Activated T-cell treated with anti-CD3 and anti-CD28 coated beads, Interleukin-2, amount 50 U/mL, for 72 hours (primary cell): Measurements from ENCODE around the gene PGR. TPM values are rescaled to one million over a fixed set of nuclear protein-coding genes. Genes with fewer than 3 reads are reported as not detected.

Source experiments
- ATAC-seq, 2 donors: fragments of 150-1000 bp; cut with Tn5 transposase; replicated peaks in 1 of 2; 2 replicates each; pipeline ENCODE4 v1.10.0; 2021; ENCODE audit warnings: moderate library complexity in 2 of 2, mild to moderate bottlenecking in 1 of 2
- DNase-seq, 2 donors: peaks; one replicate each; pipeline ENCODE4 v3.0.0; 2021 to 2022; ENCODE audit warnings: mixed read lengths in 1 of 2
- H3K27ac Mint-ChIP-seq: one replicate; pipeline ENCODE4 v1.8.0; 2022; ENCODE audit warnings: mild to moderate bottlenecking, moderate library complexity, mixed read lengths
- H3K27me3 Mint-ChIP-seq: one replicate; pipeline ENCODE4 v1.8.0; 2022; ENCODE audit warnings: low read depth, mixed read lengths
- H3K36me3 Mint-ChIP-seq, 2 donors: one replicate each; pipeline ENCODE4 v1.8.0; 2022; ENCODE audit warnings: mixed read lengths in 2 of 2, mild to moderate bottlenecking in 1 of 2; ENCODE audit not compliant: insufficient read depth in 2 of 2
- H3K4me1 Mint-ChIP-seq: one replicate; pipeline ENCODE4 v1.8.0; 2022; ENCODE audit warnings: low read depth, mixed read lengths
- H3K4me3 Mint-ChIP-seq, 2 donors: one replicate each; pipeline ENCODE4 v1.8.0; 2022; ENCODE audit warnings: mild to moderate bottlenecking in 2 of 2, mixed read lengths in 2 of 2, moderate library complexity in 2 of 2
- H3K9me3 Mint-ChIP-seq, 2 donors: one replicate each; pipeline ENCODE4 v1.8.0; 2022; ENCODE audit warnings: mixed read lengths in 2 of 2
- total RNA-seq, 2 donors: library from RNA; stranded (reverse); gene quantifications; one replicate each; pipeline ENCODE4 v1.2.3, GENCODE V29; 2022

Gene PGR
- total RNA-seq, 2 donors from 2014 or later = not detected

- ATAC-seq (no peak), DNase-seq (no peak)
- no peaks in the 10 kb centered on the region for H3K36me3 Mint-ChIP-seq
- peaks cover 8 to 11% of the 10 kb centered on the region in 2 donors for H3K9me3 Mint-ChIP-seq
- no peaks in the 10 kb centered on the region for H3K4me1 Mint-ChIP-seq
- no peak overlapping the region for H3K27ac Mint-ChIP-seq
- no peaks in the 10 kb centered on the region for H3K27me3 Mint-ChIP-seq
- no peak overlapping the region for H3K4me3 Mint-ChIP-seq
These were observed 16.1 kb downstream of the PGR start for GRCh38 chr11:101113540-101113939.

GRCh38 chr11:101104716-101105115, 24.9 kb downstream of the PGR start:
- ATAC-seq = no peak
- Mint-ChIP-seq H3K36me3 (peaks cover 4% of the 10 kb centered on the region in 2 donors), H3K9me3 (peaks cover 10 to 14% of the 10 kb centered on the region in 2 donors), H3K4me1 (no peaks in the 10 kb centered on the region), H3K27me3 (no peaks in the 10 kb centered on the region), H3K4me3 (no peak overlapping the region), H3K27ac (no peak overlapping the region)
- DNase-seq = no peak

- no peak for DNase-seq
- H3K27me3 Mint-ChIP-seq = no peaks in the 10 kb centered on the region
- H3K4me1 Mint-ChIP-seq = no peaks in the 10 kb centered on the region
- no peak overlapping the region for H3K4me3 Mint-ChIP-seq
- no peak for ATAC-seq
- H3K9me3 Mint-ChIP-seq = peaks cover 12 to 14% of the 10 kb centered on the region in 2 donors
- peaks cover 4% of the 10 kb centered on the region in 2 donors for H3K36me3 Mint-ChIP-seq
- H3K27ac Mint-ChIP-seq = no peak overlapping the region
These were observed 26.2 kb downstream of the PGR start for GRCh38 chr11:101103433-101103832.

- Mint-ChIP-seq H3K27me3 (no peaks in the 10 kb centered on the region), H3K36me3 (peaks cover 4% of the 10 kb centered on the region in 2 donors), H3K4me1 (no peaks in the 10 kb centered on the region), H3K9me3 (peaks cover 9 to 13% of the 10 kb centered on the region in 2 donors), H3K4me3 (no peak overlapping the region), H3K27ac (no peak overlapping the region)
- no peak for ATAC-seq
- DNase-seq = no peak
These were observed 29.0 kb downstream of the PGR start for GRCh38 chr11:101100601-101101000.

GRCh38 chr11:101096036-101096704, 33.4 kb downstream of the PGR start:
- no peaks in the 10 kb centered on the region for H3K27me3 Mint-ChIP-seq
- DNase-seq (no peak), ATAC-seq (no peak)
- peaks cover 6 to 7% of the 10 kb centered on the region in 2 donors for H3K9me3 Mint-ChIP-seq
- no peak overlapping the region for H3K4me3 Mint-ChIP-seq
- H3K27ac Mint-ChIP-seq = no peak overlapping the region
- H3K36me3 Mint-ChIP-seq = peaks cover 0 to 2% of the 10 kb centered on the region in 2 donors
- H3K4me1 Mint-ChIP-seq = no peaks in the 10 kb centered on the region

GRCh38 chr11:101091781-101092180, 37.8 kb downstream of the PGR start:
- Mint-ChIP-seq H3K27ac (no peak overlapping the region), H3K4me1 (no peaks in the 10 kb centered on the region), H3K9me3 (peaks cover 8 to 10% of the 10 kb centered on the region in 2 donors), H3K4me3 (no peak overlapping the region), H3K27me3 (no peaks in the 10 kb centered on the region), H3K36me3 (peaks cover 0 to 2% of the 10 kb centered on the region in 2 donors)
- no peak for ATAC-seq
- no peak for DNase-seq

- DNase-seq (no peak), ATAC-seq (no peak)
- no peaks in the 10 kb centered on the region for H3K4me1 Mint-ChIP-seq
- H3K9me3 Mint-ChIP-seq = peaks cover 6 to 13% of the 10 kb centered on the region in 2 donors
- no peaks in the 10 kb centered on the region for H3K27me3 Mint-ChIP-seq
- no peak overlapping the region for H3K27ac Mint-ChIP-seq
- peaks cover 0 to 2% of the 10 kb centered on the region in 2 donors for H3K36me3 Mint-ChIP-seq
- no peak overlapping the region for H3K4me3 Mint-ChIP-seq
These were observed 38.8 kb downstream of the PGR start for GRCh38 chr11:101090679-101091270.

- Mint-ChIP-seq H3K9me3 (peaks cover 13 to 19% of the 10 kb centered on the region in 2 donors), H3K4me3 (no peak overlapping the region), H3K27me3 (no peaks in the 10 kb centered on the region), H3K36me3 (no peaks in the 10 kb centered on the region), H3K27ac (no peak overlapping the region), H3K4me1 (no peaks in the 10 kb centered on the region)
- no peak for DNase-seq
- ATAC-seq = no peak
These were observed 46.3 kb downstream of the PGR start for GRCh38 chr11:101083335-101083734.

GRCh38 chr11:101082813-101083212, 46.8 kb downstream of the PGR start:
- ATAC-seq = no peak

GRCh38 chr11:101063706-101064105, 65.9 kb downstream of the PGR start:
- no peaks in the 10 kb centered on the region for H3K36me3 Mint-ChIP-seq
- no peak for DNase-seq
- H3K27me3 Mint-ChIP-seq = no peaks in the 10 kb centered on the region
- peaks cover 0 to 2% of the 10 kb centered on the region in 2 donors for H3K9me3 Mint-ChIP-seq
- H3K27ac Mint-ChIP-seq = no peak overlapping the region
- no peak overlapping the region for H3K4me3 Mint-ChIP-seq
- no peak for ATAC-seq
- H3K4me1 Mint-ChIP-seq = no peaks in the 10 kb centered on the region

More at GRCh38 chr11:101082813-101083212, 46.8 kb downstream of the PGR start:
- Mint-ChIP-seq H3K9me3 (peaks cover 13 to 19% of the 10 kb centered on the region in 2 donors), H3K27me3 (no peaks in the 10 kb centered on the region), H3K36me3 (no peaks in the 10 kb centered on the region), H3K4me3 (no peak overlapping the region), H3K4me1 (no peaks in the 10 kb centered on the region), H3K27ac (no peak overlapping the region)
- no peak for DNase-seq

GRCh38 chr11:101061606-101062005, 68.0 kb downstream of the PGR start:
- Mint-ChIP-seq H3K9me3 (peaks cover 3 to 5% of the 10 kb centered on the region in 2 donors), H3K36me3 (no peaks in the 10 kb centered on the region), H3K4me3 (no peak overlapping the region), H3K27me3 (no peaks in the 10 kb centered on the region), H3K4me1 (no peaks in the 10 kb centered on the region), H3K27ac (no peak overlapping the region)
- DNase-seq (no peak), ATAC-seq (no peak)

GRCh38 chr11:101059331-101059730, 70.3 kb downstream of the PGR start:
- peaks cover 3 to 5% of the 10 kb centered on the region in 2 donors for H3K9me3 Mint-ChIP-seq
- no peaks in the 10 kb centered on the region for H3K27me3 Mint-ChIP-seq
- H3K4me1 Mint-ChIP-seq = no peaks in the 10 kb centered on the region
- no peak overlapping the region for H3K4me3 Mint-ChIP-seq
- no peaks in the 10 kb centered on the region for H3K36me3 Mint-ChIP-seq
- ATAC-seq = no peak
- DNase-seq = no peak
- no peak overlapping the region for H3K27ac Mint-ChIP-seq

GRCh38 chr11:101053492-101053891, 76.1 kb downstream of the PGR start:
- ATAC-seq (no peak), DNase-seq (no peak)
- no peaks in the 10 kb centered on the region for H3K36me3 Mint-ChIP-seq
- H3K4me3 Mint-ChIP-seq = no peak overlapping the region
- H3K9me3 Mint-ChIP-seq = peaks cover 5 to 14% of the 10 kb centered on the region in 2 donors
- no peak overlapping the region for H3K27ac Mint-ChIP-seq
- no peaks in the 10 kb centered on the region for H3K27me3 Mint-ChIP-seq
- no peaks in the 10 kb centered on the region for H3K4me1 Mint-ChIP-seq

- H3K9me3 Mint-ChIP-seq = peaks cover 0 to 13% of the 10 kb centered on the region in 2 donors
- no peak overlapping the region for H3K27ac Mint-ChIP-seq
- H3K36me3 Mint-ChIP-seq = no peaks in the 10 kb centered on the region
- H3K4me3 Mint-ChIP-seq = no peak overlapping the region
- H3K27me3 Mint-ChIP-seq = no peaks in the 10 kb centered on the region
- no peak for DNase-seq
- H3K4me1 Mint-ChIP-seq = no peaks in the 10 kb centered on the region
- no peak for ATAC-seq
These were observed 77.9 kb downstream of the PGR start for GRCh38 chr11:101051677-101052076.
